ENCODE results near the gene LRRC14B. TPM values are rescaled to one million over a fixed set of nuclear protein-coding genes. Genes with fewer than 3 reads are reported as not detected.

The LRRC14B gene
- total RNA-seq, 4 donors from 2014 or later: not detected

GRCh38 chr5:160921-161802, 30.1 kb upstream of the LRRC14B start:
- H3K4me3 ChIP-seq (replicated peaks in 1 of 3): no peak overlapping the region
- TF ChIP-seq POLR2A (IDR thresholded peaks at IDR 0.05): no peak
- no peak for TF ChIP-seq CTCF (IDR thresholded peaks at IDR 0.05)
- intact Hi-C loops (cut with DNase I): no loop called here
- WGBS, 2 donors: 94 to 95% methylated on average over 23 of the region's 23 CpGs
- DNase-seq: no peak
- H3K36me3 ChIP-seq: no peaks in the 10 kb centered on the region
- H3K9me3 ChIP-seq: no peaks in the 10 kb centered on the region
- no peak overlapping the region for H3K27ac ChIP-seq
- no peaks in the 10 kb centered on the region for H3K27me3 ChIP-seq
- no peaks in the 10 kb centered on the region for H3K4me1 ChIP-seq

GRCh38 chr5:161803-162110, 29.5 kb upstream of the LRRC14B start:
- no peak overlapping the region for H3K27ac ChIP-seq
- TF ChIP-seq CTCF (IDR thresholded peaks at IDR 0.05): no peak
- no peak for TF ChIP-seq POLR2A (IDR thresholded peaks at IDR 0.05)
- no peak overlapping the region for H3K4me3 ChIP-seq (replicated peaks in 1 of 3)
- DNase-seq: no peak
- intact Hi-C loops (cut with DNase I): no loop called here
- no peaks in the 10 kb centered on the region for H3K27me3 ChIP-seq
- no peaks in the 10 kb centered on the region for H3K4me1 ChIP-seq
- WGBS, 2 donors: 94 to 95% methylated on average over 13 to 17 of the region's 17 CpGs
- no peaks in the 10 kb centered on the region for H3K9me3 ChIP-seq
- H3K36me3 ChIP-seq: no peaks in the 10 kb centered on the region

GRCh38 chr5:162190-162564, 29.1 kb upstream of the LRRC14B start:
- no peak for DNase-seq
- no peak overlapping the region for H3K27ac ChIP-seq
- no peak for TF ChIP-seq POLR2A (IDR thresholded peaks at IDR 0.05)
- no peak for TF ChIP-seq CTCF (IDR thresholded peaks at IDR 0.05)
- intact Hi-C loops (cut with DNase I): no loop called here
- no peaks in the 10 kb centered on the region for H3K27me3 ChIP-seq
- 84 to 90% methylated on average over 14 of the region's 19 CpGs for WGBS, 2 donors
- H3K36me3 ChIP-seq: no peaks in the 10 kb centered on the region
- no peak overlapping the region for H3K4me3 ChIP-seq (replicated peaks in 1 of 3)
- no peaks in the 10 kb centered on the region for H3K9me3 ChIP-seq
- no peaks in the 10 kb centered on the region for H3K4me1 ChIP-seq

GRCh38 chr5:162565-163337, 28.5 kb upstream of the LRRC14B start:
- Histone ChIP-seq H3K4me3 (replicated peaks in 1 of 3) (no peak overlapping the region), H3K36me3 (no peaks in the 10 kb centered on the region), H3K4me1 (no peaks in the 10 kb centered on the region), H3K27me3 (no peaks in the 10 kb centered on the region), H3K9me3 (no peaks in the 10 kb centered on the region), H3K27ac (no peak overlapping the region)
- 89 to 100% methylated on average over 6 to 8 of the region's 23 CpGs for WGBS, 2 donors
- TF ChIP-seq POLR2A (IDR thresholded peaks at IDR 0.05): no peak
- TF ChIP-seq CTCF (IDR thresholded peaks at IDR 0.05): no peak
- no peak for DNase-seq
- intact Hi-C loops (cut with DNase I): no loop called here

GRCh38 chr5:163338-163620, 28.0 kb upstream of the LRRC14B start:
- Histone ChIP-seq H3K9me3 (no peaks in the 10 kb centered on the region), H3K4me3 (replicated peaks in 1 of 3) (no peak overlapping the region), H3K27me3 (no peaks in the 10 kb centered on the region), H3K27ac (no peak overlapping the region), H3K4me1 (peaks cover 0 to 4% of the 10 kb centered on the region in 2 donors), H3K36me3 (no peaks in the 10 kb centered on the region)
- intact Hi-C loops (cut with DNase I): no loop called here
- TF ChIP-seq POLR2A (IDR thresholded peaks at IDR 0.05): no peak
- TF ChIP-seq CTCF (IDR thresholded peaks at IDR 0.05): no peak
- WGBS, 2 donors: 91% methylated on average over 7 of the region's 7 CpGs
- DNase-seq: no peak

Data from thyroid gland (tissue), 4 donors.